AG08396 (cell line): ENCODE measurements around the gene DENND11.
A peak's percentile ranks its signal among the peaks of the same experiment; 100 is the strongest.

Source experiments
- DNase-seq: peaks from one replicate; pipeline ENCODE4 v3.0.0; 2012; ENCODE audit warnings: low spot score, mixed read lengths

Gene DENND11

GRCh38 chr7:141702047-141702567 lies at the start of gene DENND11:
Gene DENND11 (minus strand): TSS chr7:141702166. CDS start chr7:141702153, 13 bp downstream.
- DNase-seq = peak; percentile 86

- no peak for DNase-seq
Measured at GRCh38 chr7:141748396-141748795, 46.4 kb upstream of the DENND11 start.

DNA sequence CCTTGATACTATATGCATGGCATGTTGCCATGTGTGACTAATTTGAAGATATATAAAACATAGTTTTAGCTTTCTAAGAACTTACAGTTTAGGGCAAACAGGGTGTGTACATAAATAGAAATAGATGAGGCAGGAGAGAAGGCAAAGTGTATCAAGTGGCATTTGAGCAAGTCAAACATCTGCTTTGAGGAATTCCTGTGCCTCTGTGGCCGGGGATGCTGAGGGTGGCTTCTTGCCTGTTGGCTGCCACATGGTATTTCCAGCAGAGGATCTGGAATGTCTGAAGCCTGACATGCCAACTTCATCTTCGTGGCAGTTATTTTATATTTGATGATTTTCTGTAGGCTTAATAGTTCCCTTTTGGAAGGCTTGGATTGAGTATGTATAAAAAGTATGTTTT lies 42.2 kb upstream of the DENND11 start:
- DNase-seq = no peak

GRCh38 chr7:141742229-141742628 lies 40.3 kb upstream of the DENND11 start:
- no peak for DNase-seq

GRCh38 chr7:141739250-141739649 lies 37.3 kb upstream of the DENND11 start:
- no peak for DNase-seq

DNA sequence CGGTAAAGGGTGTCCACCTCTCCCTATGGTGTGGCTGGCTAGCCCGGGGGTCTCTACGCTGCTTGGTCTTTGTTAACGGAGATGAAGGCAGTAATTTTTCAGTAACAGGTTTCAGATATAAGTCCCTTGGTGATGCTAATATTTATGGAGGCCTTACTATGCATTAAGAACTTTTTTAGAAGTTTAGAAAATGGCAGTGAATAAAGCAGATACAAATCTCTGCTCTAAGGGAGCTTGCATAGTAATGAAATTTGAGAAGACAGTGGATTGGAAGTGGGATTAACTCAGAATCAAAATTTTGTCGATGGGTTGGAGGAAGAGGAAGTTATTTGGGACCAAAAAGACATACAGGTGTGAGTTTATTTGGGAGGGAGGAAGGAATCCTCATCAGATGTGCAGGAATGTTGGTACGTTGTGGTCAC lies 36.6 kb upstream of the DENND11 start:
- DNase-seq = no peak

GRCh38 chr7:141737836-141738591 lies 36.0 kb upstream of the DENND11 start, which contains the start of gene SSBP1:
Gene SSBP1 (plus strand): TSS chr7:141738358. CDS start chr7:141739167, 809 bp downstream.
- DNase-seq = peak; percentile 89

GRCh38 chr7:141737118-141737835 lies 35.3 kb upstream of the DENND11 start:
- no peak for DNase-seq

DNA sequence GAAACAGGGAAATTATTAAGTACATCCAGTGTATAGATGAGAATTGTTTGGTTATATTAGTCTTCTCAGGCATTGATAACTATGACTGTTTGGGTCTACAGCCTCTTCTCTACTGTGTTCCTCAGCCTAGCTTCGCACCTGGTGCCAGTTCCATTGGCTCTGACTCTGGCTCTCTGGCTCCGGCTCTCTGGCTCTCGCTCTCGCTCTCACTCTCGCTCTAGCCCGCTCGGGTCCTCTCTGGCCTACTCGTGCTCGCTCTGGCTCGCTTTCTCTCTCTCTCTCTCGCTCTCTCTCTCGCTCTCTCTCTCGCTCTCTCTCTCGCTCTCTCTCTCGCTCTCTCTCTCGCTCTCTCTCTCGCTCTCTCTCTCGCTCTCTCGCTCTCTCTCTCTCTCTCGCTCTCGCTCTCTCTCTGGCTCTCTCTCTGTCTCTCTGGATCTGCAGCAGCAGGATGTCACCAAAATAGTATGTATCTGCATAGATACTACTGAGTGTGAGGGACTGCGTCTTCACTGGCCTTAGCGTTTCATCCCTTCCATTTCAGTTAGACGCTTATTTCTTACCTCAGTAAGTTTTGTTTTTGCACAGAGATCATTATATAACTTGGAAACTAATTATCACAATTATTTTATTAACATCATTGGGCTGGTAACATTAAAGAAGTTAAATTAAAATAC lies 29.6 kb upstream of the DENND11 start:
- DNase-seq = no peak

GRCh38 chr7:141729020-141729419 lies 27.1 kb upstream of the DENND11 start:
- DNase-seq = no peak

DNA sequence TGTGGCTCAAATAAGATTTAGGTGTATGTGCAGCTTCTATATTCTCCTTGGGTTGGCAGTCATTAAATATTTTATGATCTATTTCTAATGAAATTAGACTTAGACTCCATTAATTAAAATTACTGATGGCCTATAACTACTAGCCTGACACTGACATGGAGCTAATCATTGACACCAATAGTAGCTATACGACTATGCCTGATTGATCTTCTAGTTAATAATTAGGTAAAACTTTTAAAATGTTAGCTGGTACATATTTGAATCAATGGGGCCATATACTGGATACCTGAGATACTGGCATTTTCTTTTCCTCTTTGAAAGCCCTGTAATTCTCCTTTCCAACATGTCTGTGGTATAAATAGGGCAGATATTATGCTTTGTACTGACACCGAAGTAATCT lies 20.6 kb upstream of the DENND11 start:
- no peak for DNase-seq

GRCh38 chr7:141717450-141717849 lies 15.5 kb upstream of the DENND11 start:
- DNase-seq = no peak

GRCh38 chr7:141715794-141716689 lies 14.1 kb upstream of the DENND11 start:
- DNase-seq = no peak

- DNase-seq = no peak
Measured at GRCh38 chr7:141715018-141715417, 13.1 kb upstream of the DENND11 start.

GRCh38 chr7:141714571-141714970 lies 12.6 kb upstream of the DENND11 start:
- DNase-seq = no peak

GRCh38 chr7:141713890-141714289 lies 11.9 kb upstream of the DENND11 start:
- DNase-seq = no peak

GRCh38 chr7:141712603-141713255 lies 10.8 kb upstream of the DENND11 start:
- no peak for DNase-seq

DNA sequence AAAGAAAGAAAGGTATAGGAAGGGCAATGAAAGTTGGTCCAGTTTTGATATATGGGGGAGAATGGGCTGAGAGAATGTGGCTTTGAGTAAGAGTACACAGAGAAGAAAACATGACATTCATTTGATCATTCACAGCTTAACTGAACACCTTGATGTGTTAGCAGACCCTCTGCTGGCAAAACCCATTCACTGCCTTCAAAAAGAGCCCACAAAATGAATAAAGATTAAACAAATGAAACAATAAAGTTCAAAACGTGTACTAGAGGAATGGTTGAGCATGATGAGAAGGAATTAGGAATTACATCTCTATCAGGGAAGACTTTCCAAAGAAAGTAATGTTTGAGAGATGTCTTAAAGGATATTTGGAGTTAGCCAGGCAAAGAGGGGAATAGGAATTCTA lies 8.3 kb upstream of the DENND11 start:
- no peak for DNase-seq

DNA sequence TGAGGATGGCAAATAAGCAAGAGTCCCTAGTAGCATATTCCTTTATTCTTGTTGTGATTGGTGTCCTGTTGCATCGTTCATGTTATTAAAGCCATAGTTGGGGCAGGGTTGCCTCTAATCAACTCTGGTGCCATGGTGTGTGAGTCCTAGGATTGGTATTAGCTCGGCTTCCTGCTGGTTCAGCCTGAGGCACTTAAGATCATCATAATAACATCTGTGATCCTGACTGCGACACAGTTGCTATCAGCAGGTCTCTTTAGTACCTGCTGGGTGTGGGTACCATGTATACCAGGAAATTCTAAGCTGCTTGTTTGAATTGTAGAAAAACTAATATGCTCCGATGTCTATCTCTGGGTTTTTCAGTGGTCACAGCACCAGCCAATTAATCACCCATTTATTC lies 7.8 kb upstream of the DENND11 start:
- no peak for DNase-seq

- no peak for DNase-seq
Measured at GRCh38 chr7:141709318-141709717, 7.4 kb upstream of the DENND11 start.

- DNase-seq = no peak
Measured at GRCh38 chr7:141708351-141708750, 6.4 kb upstream of the DENND11 start, which contains the start of gene WEE2. Gene WEE2 (plus strand): TSS chr7:141708353. CDS start chr7:141708759, 406 bp downstream.
